Nephron (organoid): ENCODE measurements around the gene UBE2J2.

Experiments used
- H3K27ac Mint-ChIP-seq, 3 experiments: 2 replicates each; pipeline ENCODE4 v1.8.0; 2020; ENCODE audit warnings: mixed read lengths in 3 of 3, mild to moderate bottlenecking in 2 of 3, moderate library complexity in 1 of 3
- H3K27me3 Mint-ChIP-seq: 2 replicates; pipeline ENCODE4 v1.8.0; 2021; ENCODE audit warnings: low read depth, mild to moderate bottlenecking, moderate library complexity, mixed read lengths
- H3K36me3 Mint-ChIP-seq: 2 replicates; pipeline ENCODE4 v1.8.0; 2020; ENCODE audit warnings: low read depth, mixed read lengths
- H3K4me1 Mint-ChIP-seq: 2 replicates; pipeline ENCODE4 v1.8.0; 2020; ENCODE audit warnings: mixed read lengths
- H3K4me3 Mint-ChIP-seq, 3 experiments: 2 replicates each; pipeline ENCODE4 v1.8.0; 2020; ENCODE audit warnings: mild to moderate bottlenecking in 3 of 3, mixed read lengths in 3 of 3, moderate library complexity in 2 of 3
- H3K9me3 Mint-ChIP-seq: 2 replicates; pipeline ENCODE4 v1.8.0; 2020; ENCODE audit warnings: mixed read lengths
- CTCF ChIP-seq, 3 experiments: fragments of 200-600 bp; sonication (generic); IDR thresholded peaks; one replicate each; pipeline ENCODE4 v1.5.0; 2021; ENCODE audit warnings: antibody characterized with exemption in 3 of 3; ENCODE audit not compliant: unreplicated experiment in 3 of 3

UBE2J2 gene

GRCh38 chr1:1236945-1237873 lies 36.4 kb downstream of the UBE2J2 start:
- Mint-ChIP-seq H3K36me3 (peaks cover 8% of the 10 kb centered on the region), H3K4me3 (no peak overlapping the region), H3K4me1 (peaks cover 17% of the 10 kb centered on the region), H3K9me3 (no peaks in the 10 kb centered on the region), H3K27me3 (peaks cover 4% of the 10 kb centered on the region), H3K27ac (no peak overlapping the region)
- no peak for TF ChIP-seq CTCF (IDR thresholded peaks at IDR 0.05; ENCODE audit: unreplicated experiment in 3 of 3)

GRCh38 chr1:1236176-1236763 lies 37.4 kb downstream of the UBE2J2 start:
- TF ChIP-seq CTCF (IDR thresholded peaks at IDR 0.05; ENCODE audit: unreplicated experiment in 3 of 3) = no peak
- Mint-ChIP-seq H3K36me3 (peaks cover 8% of the 10 kb centered on the region), H3K4me3 (no peak overlapping the region), H3K9me3 (no peaks in the 10 kb centered on the region), H3K4me1 (peaks cover 18% of the 10 kb centered on the region), H3K27me3 (peaks cover 4% of the 10 kb centered on the region), H3K27ac (no peak overlapping the region)

- H3K36me3 Mint-ChIP-seq = peaks cover 8% of the 10 kb centered on the region
- peaks cover 4% of the 10 kb centered on the region for H3K27me3 Mint-ChIP-seq
- no peaks in the 10 kb centered on the region for H3K9me3 Mint-ChIP-seq
- no peak for TF ChIP-seq CTCF (IDR thresholded peaks at IDR 0.05; ENCODE audit: unreplicated experiment in 3 of 3)
- H3K27ac Mint-ChIP-seq = no peak overlapping the region
- H3K4me3 Mint-ChIP-seq = peak overlapping the region in 1 of 3 experiments; percentile 48
- peaks cover 26% of the 10 kb centered on the region for H3K4me1 Mint-ChIP-seq
Measured at GRCh38 chr1:1235016-1235744, 38.5 kb downstream of the UBE2J2 start.

- Mint-ChIP-seq H3K4me1 (peaks cover 33% of the 10 kb centered on the region), H3K4me3 (peak overlapping the region; percentile 68 to 86 (median 83)), H3K27me3 (peaks cover 4% of the 10 kb centered on the region), H3K27ac (peak overlapping the region; percentile 39 to 84 (median 74)), H3K9me3 (no peaks in the 10 kb centered on the region), H3K36me3 (peaks cover 15% of the 10 kb centered on the region)
- no peak for TF ChIP-seq CTCF (IDR thresholded peaks at IDR 0.05; ENCODE audit: unreplicated experiment in 3 of 3)
Measured at GRCh38 chr1:1234180-1234808, 39.4 kb downstream of the UBE2J2 start.

- Mint-ChIP-seq H3K4me1 (peaks cover 33% of the 10 kb centered on the region), H3K9me3 (no peaks in the 10 kb centered on the region), H3K36me3 (peaks cover 15% of the 10 kb centered on the region), H3K27ac (peak overlapping the region; percentile 39 to 84 (median 80)), H3K27me3 (peaks cover 4% of the 10 kb centered on the region), H3K4me3 (peak overlapping the region; percentile 68 to 86 (median 83))
- no peak for TF ChIP-seq CTCF (IDR thresholded peaks at IDR 0.05; ENCODE audit: unreplicated experiment in 3 of 3)
Measured at GRCh38 chr1:1233567-1233892, 40.1 kb downstream of the UBE2J2 start.
